ENCODE data around the gene GGT1.
A peak's percentile ranks its signal among the peaks of the same experiment; 100 is the strongest.
"Not testable (repeated sequence)": the region's sequence is repeated elsewhere in the genome, so short reads cannot be mapped to it uniquely, and the experiment has no call there.

The GGT1 gene

DNA sequence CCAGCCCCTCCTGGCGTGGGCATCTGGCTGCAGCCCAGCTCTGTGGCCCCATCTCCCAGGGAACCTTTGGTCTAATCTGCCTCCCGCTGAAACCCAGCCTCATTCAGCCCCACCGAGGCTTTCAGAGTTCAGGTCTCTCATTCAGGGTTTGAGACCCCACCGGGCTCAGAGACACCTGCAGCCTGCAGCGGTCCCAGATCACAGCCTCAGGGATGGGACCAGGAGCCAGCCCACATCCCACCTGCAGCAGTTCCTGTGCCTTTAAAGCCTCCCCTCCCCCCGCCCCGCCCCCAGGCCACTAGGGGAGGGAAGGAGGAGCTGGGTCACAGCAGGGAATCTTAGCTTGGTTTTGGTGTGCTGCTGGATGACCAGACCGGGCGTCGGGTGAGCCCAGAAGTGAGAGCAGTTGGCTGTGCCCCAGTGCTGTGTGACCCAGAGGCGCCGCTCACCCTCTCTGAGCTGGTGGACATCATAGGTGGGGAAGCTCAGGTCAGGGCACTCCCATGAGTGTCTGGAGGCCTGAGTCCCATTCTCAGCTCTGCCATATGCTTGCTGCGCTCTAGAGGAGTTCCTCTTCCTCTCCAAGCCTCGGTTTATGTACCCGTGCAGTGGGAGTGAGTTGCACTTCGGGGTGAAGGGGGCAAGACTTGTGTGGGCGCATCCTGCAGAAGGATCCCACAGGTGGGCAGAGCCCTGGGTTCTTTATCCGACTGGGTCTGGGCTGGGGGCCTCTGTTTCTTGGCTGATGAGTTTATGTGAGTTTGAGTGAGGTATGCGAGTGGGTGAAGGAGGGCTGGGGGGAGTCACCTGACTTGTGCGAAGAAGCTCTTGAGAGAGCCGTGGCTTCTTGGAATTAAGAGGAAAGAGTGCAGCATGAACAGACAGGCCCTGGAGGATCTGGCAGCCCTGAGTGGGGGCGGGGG is at the start of gene GGT1:
Gene GGT1, plus strand, starts transcription at position 347 of the 923 bp plus-strand sequence. CDS start 7,889 bp downstream, outside the sequence.
- DNase-seq: not testable (repeated sequence)

DNA sequence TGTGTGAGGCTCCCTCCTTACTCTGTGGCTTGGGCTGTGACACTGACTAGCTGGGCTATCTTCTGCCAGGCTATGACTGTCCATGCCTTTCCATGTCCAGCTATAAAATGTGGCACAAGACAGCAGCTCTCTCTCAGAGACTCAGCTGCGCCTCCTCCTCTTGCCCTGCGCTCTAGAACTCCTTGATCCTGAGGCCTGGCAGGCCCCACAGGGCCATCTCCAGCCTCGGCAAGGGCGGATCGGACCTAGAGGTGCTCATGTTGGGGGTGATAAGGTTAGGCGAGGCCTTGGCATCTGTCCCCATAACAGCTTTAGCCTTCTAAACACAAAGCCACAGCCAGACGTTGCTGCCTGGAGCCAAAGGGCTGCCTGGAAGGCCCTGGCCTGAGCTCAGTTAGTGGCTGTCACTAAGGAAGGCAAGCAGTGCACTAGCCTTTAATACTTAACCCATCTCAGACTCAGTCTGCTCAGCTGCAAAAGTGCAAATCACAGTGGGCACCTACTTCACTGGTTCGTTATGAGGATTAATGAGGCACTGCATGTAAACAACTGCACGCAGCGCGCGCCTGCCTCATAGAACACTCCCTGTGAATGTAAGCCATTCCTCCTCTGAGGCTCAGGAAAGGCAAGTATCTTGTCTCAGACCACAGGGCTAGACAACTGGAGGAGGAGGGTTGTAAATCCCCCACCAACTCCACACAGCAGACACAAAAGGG is 49.2 kb upstream of the GGT1 start:
- DNase-seq: no peak

DNA sequence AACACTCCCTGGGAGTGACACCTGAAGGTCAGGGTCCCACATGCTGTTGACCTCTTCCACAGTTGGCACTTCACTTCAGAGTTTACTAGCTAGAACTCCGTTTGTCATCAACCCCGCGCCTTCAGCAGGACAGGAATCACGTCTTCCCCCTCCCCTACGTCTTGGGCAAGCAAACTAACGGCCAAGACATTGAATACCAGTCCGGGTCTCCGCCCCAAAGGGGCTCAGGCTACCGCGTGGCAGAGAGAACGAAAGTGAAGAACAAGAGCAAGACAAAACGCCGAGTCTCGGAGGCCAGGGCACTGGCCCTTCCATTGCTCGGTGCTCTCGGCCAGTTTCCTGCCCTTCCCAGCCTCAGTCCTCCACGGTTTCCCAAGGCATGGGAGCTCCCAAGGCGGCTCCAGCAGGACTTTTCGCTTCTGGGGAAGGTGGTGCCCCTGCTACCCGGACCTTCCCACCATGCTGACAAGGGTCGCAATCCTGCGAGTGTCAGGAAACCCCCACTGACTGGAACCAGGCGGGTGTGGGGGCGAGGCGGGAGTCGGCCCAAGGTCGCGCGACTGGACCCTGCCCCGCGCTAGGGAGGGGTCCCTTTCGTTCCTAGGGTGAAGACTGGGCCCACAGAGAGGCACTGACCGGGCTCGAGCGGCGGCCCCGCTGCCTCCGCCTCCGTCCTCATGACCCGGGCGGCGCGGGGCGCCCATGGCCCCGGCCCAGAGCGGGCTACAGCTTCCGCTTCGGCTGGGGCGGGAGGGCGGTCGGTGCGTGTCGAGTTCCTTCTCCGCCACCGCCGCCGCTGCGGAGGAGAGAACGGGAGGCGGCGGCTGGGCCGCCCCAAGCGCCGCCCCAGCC is 48.5 kb upstream of the GGT1 start, which contains the start of gene GUCD1:
Gene GUCD1, minus strand, starts transcription at position 826 of the 852 bp plus-strand sequence. Its CDS starts 147 bp downstream, at position 679.
- peak; percentile 67 for DNase-seq

DNA sequence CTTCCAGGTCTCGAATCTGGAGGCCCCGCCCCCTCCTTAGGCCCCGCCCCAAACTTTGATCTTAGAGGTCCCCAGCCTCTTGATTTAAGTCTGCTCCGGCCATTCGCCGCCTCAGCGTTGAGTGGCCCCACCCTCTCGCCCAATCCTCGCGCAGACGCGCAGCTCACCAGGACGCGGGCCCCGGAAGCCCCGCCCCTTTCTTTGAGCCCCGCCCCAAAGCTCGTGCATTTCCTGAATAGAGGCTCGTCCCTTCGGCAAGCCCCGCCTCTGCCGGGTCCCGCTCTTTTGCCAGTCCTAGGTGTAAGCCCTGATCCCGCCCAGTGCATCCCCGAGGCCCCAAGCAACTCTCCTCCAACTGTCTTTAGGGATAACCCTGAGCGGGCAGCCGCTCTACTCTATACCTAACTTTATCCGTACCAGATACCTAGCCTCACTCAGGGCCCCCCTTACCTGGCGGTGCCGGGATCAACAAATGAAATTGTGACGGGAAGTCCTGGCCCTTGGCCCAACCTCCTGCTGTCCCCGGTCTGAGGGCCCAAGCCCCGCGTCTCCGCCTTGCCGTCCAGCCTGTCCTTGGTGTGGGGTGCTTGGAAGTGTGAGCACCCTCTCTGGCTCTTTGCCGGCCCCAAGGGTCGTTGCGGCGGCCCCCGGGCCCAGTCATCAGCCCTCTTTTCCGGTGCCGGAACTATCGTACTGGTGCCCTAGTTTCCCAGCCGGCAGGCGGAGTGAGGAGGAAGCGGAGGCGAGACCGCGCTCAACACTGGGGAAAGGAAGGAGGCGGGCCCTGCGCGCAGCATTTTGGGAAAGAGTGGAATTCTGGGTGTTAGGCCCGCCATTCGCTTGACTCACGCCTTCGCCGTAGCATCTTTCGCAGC is 47.6 kb upstream of the GGT1 start, which contains the start of gene SNRPD3:
Gene SNRPD3, plus strand, starts transcription at position 835 of the 875 bp plus-strand sequence. CDS start 1,676 bp downstream, outside the sequence.
- peak; percentile 100 for DNase-seq

DNA sequence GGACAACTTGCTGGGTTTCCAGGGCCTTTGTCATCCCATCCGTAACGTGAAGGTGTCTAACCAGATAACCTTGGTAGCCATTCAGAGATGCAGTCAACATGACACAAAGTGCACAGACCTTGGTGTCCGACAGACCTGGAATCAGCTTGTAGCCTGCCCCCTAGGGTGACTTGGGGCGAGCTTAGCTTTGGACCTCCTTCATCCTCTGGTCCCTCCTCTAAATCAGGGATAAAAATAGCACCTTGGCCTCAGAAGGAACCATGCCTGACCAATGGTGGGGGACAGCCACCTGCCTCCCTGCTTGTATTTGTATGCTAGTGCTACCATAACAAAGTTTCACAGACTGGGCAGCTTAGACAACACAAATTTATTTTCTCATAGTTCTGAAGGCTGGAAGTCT is 43.5 kb upstream of the GGT1 start:
- no peak for DNase-seq

DNA sequence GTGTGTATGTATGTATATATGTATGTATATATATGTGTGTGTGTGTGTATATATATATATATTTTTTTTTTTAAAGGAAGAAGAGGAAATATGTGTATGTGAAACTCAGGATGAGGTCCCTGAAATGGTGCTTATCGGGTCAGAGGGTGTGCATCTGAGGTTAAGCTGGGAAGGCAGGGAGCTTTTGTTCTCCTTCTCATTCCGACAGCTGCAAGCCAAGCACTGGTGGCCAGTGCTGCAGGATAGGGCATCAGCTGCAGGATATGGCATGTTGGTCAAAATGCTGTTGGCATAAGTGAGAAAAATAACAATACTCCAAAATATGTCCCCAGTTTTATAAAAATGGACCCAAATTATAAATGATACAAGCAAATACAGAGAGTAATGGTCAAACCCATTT is 39.7 kb upstream of the GGT1 start:
- no peak for DNase-seq

DNA sequence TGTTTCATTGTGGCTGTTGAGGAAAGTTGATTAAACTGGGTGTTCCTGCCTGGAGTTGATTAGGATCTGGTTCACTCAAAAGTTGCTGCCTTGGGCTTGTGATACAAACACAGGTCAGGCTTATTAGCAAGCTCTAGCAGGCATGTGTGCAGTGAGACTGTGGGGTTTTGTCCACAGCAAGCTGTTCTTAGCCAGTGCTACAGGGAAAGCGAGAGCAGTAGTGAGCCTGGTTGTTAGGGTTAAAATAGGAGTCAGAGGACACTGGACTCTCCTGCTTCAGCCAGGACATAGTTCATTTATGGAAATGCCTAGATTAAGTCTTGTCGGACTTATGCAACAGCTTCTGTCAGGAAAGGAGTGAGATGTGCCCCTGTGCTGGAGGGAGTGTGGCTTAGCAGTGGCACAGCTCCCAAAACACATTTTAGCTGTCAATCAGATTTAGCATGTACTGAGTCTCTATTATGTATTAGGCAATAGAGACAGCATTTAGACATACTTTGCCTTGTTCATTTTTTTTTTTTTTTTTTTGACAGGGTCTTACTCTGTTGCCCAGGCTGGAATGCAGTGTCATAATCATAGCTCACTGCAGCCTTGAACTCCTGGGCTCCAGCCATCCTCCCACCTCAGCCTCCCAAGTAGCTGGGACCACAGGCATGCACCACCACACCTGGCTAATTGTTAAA is 38.5 kb upstream of the GGT1 start:
- DNase-seq: no peak

DNA sequence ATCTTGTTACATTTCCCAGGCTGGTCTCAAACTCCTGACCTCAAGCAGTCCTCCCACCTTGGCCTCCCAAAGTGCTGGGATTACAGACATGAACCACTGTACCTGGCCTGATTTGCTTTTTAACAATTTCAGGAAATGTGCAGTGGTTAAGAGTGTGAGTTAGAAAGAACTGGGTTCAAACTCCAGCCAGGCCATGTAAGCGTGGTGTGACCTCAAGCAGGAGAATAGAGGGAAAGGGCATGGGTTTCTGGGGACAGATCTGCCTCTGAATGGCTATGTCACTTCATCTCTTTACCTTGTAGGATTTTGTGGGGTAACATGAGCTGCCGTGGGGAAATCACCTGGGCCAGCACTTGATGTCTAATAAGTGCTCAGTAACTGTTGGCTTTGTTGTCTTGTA is 37.9 kb upstream of the GGT1 start:
- no peak for DNase-seq

DNA sequence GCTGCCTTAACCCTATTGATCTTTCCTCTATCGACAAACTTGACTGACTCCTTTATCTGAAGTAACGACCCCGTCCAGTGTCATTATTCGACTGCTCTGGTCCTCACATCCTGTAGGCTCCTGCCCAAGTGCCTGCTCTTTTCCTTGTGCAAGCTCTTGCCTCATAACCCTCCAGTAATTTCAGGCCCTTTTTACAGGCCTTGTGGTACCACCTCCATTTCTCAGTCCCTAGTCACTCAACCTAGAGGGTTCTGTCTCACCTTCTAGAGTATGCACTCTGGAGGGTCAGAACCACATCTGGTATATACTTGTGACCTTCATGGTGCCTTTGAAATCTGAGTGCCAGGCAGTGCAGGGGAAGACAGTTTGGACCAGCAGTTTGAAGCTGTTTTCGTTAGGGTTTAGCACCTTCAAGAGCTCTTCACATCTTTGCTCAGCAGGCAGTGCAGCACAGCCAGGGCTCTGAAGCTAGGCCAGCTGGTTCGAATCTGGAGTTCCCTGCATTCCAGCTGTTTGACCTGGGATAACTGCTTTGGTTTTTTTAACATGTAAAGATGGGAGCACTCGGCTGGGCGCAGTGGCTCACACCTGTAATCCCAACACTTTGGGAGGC is 36.0 kb upstream of the GGT1 start:
- no peak for DNase-seq

DNA sequence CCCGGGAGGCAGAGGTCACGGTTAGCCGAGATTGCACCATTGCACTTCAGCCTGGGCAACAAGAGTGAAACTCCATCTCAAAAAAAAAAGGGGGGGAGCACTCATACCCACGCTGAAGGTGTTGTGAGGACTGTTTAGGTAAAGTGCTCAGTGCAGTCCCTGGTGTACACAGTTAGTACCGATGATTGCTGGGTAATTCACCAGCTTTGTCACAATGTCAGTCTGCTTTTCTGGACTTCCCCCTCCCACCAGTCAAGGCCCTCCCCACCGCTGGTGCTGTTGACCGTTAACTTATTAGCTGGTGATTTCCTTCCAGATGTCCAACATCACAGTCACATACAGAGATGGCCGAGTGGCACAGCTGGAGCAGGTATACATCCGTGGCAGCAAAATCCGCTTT is 35.3 kb upstream of the GGT1 start:
- no peak for DNase-seq

DNA sequence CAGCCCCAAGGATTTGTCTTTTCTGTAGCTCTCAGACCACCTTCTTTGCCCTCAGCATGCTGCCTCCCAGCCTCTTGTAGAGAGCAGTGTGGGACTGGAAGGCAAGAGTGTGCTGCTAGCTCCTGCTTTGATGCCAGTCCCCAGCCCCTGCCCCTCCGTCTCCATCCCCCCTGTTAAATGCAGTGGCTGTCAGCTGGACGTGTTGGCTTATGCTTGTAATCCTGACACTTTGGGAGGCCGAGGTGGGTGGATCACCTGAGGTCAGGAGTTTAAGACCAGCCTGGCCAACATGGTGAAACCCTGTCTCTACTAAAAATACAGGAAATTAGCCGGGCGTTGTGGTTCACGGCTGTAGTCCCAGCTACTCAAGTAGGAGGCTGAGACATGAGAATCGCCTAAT is 31.7 kb upstream of the GGT1 start:
- no peak for DNase-seq

DNA sequence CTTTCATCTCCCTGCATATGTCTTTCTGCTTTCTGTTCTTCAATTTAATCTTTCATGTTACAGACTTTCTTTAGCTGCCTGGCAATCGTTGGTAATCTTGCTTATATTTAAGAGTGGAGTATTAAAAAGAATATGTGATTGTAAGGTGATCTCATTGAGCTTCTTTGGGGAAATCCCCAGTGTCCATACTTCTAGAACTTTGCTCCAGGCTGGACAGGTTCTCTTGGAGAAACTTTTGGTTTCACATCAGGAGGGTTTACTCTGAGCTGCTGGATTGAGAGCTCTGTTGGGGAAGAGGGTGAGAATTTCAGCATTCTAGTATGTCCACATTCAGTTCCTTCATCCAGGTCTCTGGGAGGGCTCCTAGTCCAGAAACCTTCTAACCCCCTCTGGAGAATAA is 26.2 kb upstream of the GGT1 start:
- peak; percentile 9 for DNase-seq

DNA sequence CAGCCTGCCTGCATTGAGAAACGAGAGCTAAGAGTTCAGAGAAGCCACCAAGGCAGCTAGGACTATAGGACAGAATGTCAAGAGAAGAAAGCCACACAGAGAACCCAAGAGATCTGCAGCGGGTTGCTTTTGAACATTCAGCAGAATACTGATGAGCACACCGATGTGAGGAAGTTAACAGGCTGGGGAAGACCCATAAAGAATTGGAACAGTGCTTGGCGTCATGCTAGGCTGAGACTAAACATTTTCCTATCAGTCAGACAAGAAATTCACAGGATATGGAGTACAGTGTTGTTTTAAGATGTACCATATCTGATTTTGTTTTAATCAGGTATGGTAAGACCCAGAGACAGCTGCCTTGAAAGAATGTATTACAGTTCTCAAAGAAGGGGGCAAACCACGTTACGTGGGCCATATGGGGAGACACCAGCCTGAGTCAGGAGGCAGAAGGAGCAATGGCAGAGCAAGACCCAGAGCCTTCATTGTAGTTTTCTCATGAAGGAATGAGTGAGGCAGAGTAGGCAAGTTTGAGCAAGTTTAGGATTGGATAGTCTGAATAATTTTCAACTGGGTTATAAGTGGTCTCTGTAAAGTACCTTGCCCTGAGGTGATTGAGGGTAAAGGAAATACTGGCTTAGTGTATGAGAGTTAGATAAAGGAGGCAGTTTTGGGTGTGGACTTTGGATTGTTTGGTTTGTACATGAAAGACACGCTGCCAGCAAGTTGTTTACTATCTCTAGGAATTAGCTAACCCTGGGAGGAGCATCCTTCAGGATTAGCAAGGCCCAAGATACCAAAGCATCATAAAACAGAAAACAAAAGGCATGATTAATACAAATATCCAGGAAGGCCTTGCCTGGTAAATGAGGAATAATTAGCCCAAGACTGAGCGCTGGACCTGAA is 24.4 kb upstream of the GGT1 start:
- DNase-seq: no peak

DNA sequence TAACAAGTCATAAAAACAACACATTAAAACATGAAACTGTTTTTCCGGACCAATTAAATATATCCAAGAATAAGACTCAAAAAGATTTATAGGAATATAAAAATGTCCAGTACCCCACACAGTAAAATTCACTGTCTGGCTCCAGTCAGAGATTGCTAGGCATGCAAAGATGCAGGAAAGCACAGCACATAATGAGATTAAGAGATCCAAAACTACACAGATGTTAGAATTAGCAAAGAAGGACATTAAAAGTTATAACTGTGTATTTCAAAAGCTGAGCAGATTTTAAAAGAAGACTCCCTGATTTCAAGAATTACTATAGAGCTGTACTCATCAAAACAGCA is 23.8 kb upstream of the GGT1 start:
- no peak for DNase-seq

DNA sequence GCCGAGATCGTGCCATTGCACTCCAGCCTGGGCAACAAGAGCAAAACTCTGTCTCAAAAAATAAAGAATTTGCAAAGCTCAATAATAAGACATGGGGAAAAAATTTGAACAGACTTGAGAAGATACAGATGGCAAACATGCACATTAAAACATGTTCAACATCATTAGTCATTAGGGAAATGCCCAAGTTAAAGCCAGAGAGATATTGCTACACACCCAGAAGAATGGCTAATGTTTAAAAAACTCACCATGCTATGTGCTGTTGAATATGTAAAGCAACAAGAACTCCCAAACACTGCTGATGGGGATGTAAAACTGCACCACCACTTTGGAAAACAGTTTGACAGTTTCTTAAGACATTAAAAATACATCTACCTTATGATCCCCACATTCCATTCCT is 22.7 kb upstream of the GGT1 start:
- peak; percentile 31 for DNase-seq

DNA sequence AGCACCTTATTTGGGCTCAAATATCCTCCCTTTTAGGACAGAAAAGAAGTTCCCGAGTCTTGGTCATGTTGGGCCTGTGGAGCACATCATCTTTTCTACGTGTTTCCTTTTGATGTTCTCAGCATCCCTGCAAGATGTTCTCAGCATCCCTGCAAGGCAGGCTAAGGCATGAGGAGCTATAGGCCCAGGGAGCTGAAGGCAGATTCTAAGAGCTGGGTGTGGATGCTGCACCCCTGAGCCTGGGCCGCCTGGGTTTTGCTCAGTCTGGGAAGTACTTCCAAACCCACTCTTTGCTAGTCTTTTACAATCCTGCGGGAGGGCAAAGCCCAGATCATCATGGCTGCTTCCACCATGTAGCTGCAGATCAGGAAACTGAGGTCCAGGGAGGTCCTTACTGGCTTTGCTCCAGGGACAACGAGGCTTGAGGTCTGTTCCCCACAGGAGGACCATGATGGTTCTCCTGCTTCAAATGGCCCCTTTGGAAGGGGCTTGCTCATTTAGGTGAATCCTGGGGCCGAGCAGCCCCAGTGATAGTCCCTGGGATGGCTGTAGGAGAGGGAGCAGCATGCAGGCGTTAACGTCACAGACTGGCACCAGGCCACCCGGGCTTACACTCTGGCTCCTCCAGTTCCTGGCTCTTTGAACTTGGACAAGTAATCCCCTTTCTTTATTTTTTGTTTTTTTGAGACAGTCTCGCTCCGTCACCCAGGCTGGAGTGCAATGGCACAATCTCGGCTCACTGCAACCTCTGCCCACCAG is 20.8 kb upstream of the GGT1 start:
- no peak for DNase-seq

DNA sequence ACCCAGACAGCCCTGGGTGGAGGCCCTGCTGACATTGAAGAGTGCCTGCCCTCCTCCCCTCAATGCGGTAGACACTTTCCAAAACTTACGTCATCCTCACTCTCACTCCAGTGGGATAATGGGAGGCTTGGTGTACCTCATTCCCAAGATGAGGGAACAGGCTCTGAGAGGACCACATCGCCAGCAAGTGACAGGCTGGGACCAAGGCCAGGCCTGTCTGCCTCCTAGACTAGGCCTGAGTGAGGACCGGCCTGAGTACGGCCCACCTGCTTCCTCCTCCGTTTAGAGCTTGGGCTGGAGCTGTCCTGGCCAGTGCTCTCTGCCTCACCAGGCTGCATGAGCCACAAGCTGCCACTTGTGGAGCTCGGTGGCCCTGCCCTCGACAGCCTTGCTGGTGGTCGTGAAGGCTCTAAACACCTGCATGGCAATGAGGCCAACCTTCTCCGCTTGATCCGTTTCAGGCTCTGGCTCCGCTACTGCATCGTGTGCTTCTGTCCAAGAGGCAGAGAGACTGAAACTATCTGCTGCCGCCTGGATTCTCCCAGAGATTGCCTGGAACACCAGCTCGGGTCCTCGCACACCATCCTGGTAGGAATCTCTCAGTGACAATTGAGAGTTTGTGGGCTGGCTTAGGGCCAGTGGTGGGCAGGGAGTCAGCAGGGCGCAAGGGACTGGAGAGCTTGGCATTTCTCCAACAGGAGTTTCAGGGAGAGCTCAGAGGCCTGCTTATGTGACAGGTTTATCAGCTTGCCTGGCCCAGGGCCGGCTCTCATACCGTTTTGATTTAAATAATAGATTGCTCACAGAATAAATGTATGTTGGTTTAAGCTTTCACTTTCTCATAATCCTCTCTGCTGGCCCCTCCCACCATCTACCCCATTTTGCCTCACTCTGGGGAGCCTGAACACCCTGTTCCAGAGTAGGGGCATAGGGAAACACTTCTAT is 19.5 kb upstream of the GGT1 start:
- DNase-seq: no peak

Data from suppressor macrophage treated with lipopolysaccharide for 4 hours (primary cell).